Effector CD8-positive, alpha-beta T cell (primary cell): ENCODE results near the gene HS3ST3A1.
"Not testable (repeated sequence)": the region's sequence is repeated elsewhere in the genome, so short reads cannot be mapped to it uniquely, and the experiment has no call there.

Experiments used
- DNase-seq: peaks from one replicate; lab custom pipeline; 2025; lab: John Stamatoyannopoulos, UW

HS3ST3A1 gene

GRCh38 chr17:13575922-13576419, 25.8 kb downstream of the HS3ST3A1 start:
- DNase-seq, result no peak

- DNase-seq, result no peak
These were observed 26.3 kb downstream of the HS3ST3A1 start for GRCh38 chr17:13575466-13575865.

- DNase-seq, result no peak
These were observed 29.1 kb downstream of the HS3ST3A1 start for GRCh38 chr17:13572581-13572980.

DNA sequence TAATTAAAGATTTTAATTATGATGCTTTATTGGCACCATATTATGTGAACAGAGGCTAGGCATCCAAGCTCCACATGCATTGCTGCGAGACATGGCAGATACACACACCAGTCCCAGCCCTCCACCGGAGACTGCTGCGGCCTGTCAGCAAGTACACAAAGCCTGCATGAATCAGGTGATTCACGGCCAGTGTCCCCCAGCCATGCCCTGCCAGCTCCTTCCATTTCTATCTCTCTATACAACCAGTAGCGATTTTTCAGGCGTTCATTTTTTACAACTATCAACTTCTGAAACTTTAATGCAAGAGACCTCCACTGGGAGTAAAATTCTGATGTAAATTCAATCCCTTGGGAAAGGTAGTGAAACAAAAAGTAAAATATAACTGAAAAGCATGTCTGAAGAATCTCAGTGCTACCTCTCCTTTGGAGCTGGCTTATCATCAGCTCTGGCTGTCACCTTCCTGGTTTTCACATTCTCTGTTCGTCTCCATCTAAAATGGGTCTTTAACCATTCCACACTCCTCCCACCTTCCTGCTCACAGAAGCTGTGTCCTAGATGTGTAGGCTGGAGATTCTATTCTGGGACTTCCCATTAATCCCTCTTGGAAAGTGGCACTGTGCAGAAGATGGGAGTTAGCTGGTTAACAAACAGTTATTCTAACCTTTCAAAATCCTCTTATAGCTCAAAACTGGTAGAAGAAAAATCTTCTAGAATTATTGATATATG, 32.2 kb downstream of the HS3ST3A1 start:
- no peak for DNase-seq

- DNase-seq, result no peak
These were observed 32.9 kb downstream of the HS3ST3A1 start for GRCh38 chr17:13568582-13569397.

DNA sequence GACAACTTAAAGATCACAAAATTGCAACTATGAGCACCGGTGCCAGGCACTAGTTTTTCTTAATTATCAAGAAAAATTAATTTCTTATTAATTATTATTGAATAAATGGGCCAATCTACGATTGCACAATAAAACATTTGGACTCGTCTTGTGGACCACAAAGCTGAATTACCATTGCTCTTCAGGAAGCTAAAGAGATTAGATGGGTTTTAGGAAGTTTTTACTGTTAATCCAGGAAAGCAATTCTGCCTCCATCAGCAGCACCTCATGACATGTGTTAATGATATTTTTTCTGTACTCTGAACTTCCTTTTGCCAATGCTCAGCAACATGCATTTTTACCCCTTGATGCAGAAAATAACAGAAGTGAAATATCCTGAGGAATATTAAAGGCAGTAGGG, 37.9 kb downstream of the HS3ST3A1 start:
- no peak for DNase-seq

DNA sequence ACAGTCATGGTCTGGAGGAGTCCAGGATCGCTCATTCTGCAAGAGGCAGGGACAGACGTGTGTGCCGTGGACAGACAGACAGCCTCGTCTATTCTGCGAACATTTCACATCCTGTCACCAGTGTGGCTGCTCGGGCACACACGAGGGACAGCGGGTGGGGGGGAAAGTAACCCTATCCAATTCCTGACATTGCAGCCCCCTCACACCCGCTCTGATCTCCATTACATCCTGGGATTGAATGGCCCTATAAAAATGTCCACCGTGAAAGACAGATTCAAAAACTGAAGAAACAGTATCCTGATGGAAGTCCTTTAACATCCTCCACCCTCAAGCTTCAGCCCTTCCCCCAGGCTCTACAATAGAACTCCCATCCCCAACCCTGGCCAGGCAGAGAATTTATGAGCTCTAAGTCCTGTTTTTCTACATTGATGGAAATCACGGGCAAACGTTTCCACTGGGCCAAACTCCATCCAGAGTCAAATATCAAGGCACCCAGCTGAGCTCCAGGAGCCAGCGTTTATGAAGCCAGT, 39.4 kb downstream of the HS3ST3A1 start:
- no peak for DNase-seq

DNA sequence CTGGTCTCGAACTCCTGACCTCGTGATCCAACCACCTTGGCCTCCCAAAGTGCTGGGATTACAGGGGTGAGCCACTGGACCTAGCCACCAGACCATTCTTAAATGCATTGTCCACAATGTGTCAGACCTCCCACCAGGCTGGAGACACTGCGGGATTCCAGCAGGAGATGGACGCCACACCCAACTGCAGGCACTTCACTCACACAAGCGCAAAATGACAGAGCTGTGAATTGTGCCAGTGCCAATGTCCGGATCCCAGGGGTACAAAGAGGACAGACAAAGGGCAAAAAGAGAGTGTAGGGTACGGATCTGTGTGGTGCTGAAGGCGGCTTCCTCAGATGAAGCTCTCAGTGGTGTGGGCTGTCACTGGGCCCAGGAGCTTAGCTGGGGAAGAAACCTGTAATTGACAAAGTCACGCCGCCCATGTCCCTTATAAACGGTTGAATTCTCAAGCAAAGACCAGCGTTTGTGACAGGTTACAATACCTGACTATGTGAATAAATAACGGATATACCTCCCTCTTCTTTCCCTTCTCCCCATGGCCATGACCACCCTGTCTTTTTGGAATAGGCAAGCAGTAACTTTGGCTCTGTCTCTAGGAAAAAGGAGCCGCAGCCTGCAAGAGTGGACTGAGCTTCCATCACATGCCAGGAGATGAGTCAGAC, 40.0 kb downstream of the HS3ST3A1 start:
- DNase-seq, result no peak

DNA sequence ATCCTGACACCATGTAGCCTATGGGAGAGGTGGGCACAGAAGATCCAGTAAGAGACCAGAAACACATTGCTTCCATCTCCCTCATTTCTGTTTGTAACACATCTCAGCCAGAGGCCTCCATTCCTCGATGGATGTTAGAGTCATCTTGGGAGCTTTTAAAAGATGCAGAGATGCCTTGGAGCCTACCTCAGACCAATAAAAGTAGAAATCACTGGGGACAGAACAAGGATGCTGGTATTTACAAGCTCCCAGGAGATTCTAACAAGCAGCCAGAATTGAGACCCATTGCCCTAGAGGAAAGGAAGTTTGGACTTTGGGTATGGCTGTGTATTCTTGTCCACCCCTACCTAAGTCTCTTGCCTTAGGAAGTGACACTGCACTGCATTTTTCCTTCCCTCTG, 40.8 kb downstream of the HS3ST3A1 start:
- DNase-seq, result no peak

GRCh38 chr17:13558588-13558987, 43.1 kb downstream of the HS3ST3A1 start:
- DNase-seq, result no peak

DNA sequence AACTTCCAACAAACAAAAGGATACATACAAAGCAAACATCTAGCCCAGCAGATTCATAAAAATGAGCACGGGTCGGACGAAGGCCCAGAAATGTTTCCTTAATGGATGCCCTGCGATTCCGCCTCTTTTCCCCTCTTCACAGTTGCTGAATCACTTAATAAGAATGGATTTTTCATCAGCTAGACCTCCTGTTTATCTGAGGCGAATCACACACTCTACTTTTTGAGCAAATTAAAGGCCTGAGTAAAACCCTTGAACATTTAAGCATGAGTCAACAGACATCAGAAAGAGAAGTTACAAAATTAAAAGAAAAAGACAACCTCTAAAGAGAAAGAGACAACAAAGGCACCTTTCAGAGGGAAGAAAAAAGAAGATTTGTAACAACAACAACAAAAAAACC, 44.7 kb downstream of the HS3ST3A1 start:
- no peak for DNase-seq

- DNase-seq, result no peak
These were observed 47.5 kb downstream of the HS3ST3A1 start for GRCh38 chr17:13554231-13554630.

DNA sequence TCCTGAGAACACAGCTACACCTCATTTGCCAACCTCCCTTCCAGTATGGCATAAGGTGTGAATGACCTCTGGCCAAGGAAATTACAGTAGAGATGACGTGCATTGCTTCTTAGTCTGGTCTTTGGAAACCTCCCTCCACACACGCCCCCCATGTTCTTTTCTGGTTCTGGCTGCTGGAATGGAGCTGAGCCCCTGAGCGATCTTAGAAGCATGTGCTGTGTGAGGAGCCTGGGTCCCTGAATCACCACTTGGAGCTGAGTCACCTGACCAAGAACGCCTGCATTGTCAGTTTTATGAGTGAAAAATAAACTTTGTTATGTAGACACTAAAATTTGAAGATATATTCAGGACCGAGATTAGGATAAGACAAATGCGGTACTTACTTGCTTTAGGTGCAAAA, 51.4 kb downstream of the HS3ST3A1 start:
- no peak for DNase-seq

DNA sequence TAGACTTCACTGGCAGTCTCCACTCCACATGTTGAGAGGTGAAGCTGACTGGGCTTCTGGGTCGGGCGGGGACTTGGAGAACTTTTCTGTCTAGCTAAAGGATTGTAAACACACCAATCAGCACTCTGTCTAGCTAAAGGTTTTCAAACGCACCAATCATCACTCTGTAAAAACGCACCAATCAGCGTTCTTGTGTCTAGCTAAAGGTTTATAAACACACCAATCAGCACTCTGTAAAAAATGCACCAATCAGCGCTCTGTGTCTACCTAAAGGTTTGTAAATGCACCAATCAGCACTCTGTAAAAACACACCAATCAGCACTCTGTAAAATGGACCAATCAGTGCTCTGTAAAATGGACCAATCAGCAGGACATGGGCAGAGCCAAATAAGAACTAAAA, 53.2 kb downstream of the HS3ST3A1 start:
- not testable (repeated sequence) for DNase-seq

DNA sequence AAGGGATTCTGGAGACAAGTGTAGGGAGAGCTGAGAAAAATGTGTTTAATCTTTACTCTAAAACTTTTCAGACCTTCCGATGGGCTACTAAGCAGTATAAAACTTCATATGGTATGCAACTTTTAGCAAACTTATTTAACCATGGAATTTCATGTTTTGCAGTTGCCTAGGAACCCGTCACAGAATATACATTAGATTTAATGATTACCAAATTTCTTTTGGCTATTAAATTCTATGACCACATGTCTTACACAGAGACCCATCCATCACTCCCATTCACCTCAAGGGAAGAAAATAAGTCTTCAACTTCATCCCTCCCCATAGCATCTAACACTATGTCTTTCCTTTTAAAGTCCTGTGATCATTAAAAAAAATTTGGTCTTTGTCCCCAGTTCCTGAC, 54.9 kb downstream of the HS3ST3A1 start:
- DNase-seq, result no peak

DNA sequence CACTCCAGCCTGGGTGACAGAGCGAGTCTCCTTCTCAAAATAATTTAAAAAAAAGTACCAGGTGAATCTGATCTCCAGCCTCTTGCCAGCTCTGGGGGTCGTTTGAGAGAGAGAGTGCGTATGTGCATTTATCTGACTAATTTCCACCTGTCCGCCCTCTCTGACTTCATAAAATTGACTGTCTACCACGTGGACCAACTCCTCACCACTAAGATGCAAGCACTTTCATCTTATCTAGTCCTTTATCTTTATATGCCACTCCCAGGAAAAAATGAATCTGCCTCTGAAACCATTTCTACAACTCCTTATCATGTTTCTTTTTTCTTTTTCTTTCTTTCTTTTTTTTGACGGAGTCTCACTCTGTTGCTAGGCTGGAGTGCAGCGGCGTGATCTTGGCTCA, 55.8 kb downstream of the HS3ST3A1 start:
- DNase-seq, result no peak

DNA sequence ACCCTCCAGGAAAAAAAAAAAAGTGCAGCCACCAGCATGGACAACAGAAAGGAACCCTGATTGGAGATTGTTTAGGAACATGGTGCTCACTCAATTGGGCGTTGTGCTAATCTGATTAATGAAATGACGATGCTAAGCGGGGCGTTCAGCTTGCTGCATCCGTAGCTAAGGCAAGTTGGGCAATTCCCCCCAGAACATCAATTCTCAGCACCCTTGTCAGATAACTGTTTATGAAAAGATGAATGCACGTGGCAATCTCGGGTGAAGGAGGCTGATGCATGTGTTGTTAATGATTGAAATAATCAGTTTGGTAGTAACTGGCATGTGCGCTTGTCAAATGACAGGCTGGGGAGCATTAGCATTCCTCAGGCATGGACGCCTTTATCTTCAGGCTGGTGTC, 57.0 kb downstream of the HS3ST3A1 start:
- DNase-seq, result no peak

DNA sequence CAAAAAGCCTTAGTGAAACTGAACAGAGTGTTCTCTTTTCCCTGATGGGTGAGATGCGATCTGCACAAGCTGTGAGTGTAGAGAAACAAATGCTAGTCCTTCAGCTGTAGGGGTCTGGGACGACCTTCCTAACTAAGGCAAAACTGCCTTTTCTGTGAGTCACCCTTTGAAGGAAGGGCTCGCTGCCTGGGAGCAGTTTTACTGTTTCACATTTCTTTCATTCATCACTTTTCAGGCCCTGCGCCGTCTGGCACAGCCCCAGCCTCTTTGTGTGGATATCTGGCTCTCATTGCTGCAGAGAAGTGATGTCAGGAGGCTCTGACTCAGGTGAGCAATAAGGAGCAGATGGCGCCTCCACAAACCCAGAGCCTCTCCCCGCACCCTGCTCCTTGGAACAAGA, 57.4 kb downstream of the HS3ST3A1 start:
- no peak for DNase-seq

DNA sequence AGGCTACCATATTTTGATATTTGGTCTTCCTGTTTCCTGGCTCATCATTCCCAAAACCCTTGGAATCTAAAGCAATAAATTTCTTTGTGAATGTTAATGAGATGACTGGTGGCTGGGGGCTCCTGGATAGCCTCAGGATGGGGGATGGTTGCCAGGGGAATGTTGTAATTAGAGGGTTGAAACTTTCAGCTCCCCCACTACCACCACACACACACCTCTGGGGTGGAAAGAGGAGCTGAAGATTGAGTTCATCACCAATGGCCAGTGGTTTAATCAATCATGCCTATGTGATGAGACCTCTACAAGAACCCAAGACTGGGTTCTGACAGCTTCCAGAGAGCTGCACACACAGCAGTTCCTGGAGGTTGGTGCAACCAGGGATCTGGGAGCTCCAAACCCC, 59.1 kb downstream of the HS3ST3A1 start:
- no peak for DNase-seq

- DNase-seq, result no peak
These were observed 60.7 kb downstream of the HS3ST3A1 start for GRCh38 chr17:13541032-13541480.

DNA sequence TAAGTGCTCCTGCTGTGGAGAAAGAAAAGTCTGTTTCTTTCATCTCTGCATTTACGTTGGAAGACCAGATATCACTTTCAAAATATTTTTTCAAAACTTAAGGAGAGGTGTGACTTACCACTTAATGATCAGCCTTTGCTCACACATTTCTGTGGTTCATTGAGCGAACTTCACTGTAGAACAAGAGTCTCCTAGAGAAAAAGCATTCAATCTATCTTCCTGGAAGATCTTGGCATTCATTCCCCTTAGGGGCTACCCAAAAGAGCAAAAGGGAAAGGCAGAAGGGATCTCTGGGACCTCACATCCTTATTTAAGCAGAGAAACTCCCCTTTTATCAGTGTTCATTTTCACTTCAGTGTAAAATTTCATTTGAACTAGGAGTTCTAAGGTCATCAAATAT, 61.2 kb downstream of the HS3ST3A1 start:
- no peak for DNase-seq

DNA sequence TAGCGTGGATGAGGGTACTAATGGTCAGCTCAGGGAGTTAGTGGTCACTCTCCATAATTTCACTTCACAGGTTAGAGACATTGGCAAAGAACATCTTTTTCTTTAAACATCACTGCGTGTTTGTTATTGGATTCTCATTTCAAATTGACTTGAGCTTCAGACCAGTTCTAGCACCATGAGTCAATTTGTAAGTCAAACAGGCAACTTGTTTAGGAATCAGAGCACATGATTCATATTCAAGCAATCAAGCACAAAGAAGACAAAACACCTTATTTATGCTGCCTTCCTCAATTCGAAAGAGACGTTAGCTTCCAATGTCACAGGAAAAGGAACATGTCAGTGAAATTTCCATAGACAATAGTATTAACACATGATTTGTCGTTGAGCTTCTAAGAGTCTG, 62.3 kb downstream of the HS3ST3A1 start:
- DNase-seq, result no peak
